Stimulated activated CD4-positive, alpha-beta T cell treated with anti-CD3 and anti-CD28 coated beads, Interleukin-2, amount 100 ng/mL, for 24 hours (primary cell): Measurements from ENCODE around the gene KCNT1.

ENCODE experiments used
- DNase-seq, 2 donors: peaks; one replicate each; pipeline ENCODE4 v3.0.0-alpha.2; 2020

The KCNT1 gene

DNA sequence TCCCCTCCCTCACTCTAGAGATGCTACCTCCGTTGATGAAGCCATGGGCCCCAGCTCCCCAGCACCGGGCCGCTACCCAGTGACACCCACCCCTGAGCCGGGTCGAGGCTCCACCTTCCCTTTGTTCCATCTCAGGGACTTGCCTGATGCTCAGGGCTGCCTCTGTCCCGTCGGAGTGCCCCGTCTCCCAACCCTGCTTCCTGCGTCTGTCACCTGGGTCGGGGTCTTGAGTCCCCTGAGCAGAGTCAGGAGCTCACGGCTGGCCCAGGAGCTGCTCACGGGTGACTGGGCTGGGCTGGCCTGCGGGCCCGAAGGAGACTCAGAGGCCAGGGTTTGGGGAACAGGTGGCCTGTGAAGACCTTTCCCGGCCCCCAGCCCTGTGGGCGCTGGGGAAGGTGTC lies 85.3 kb downstream of the KCNT1 start:
- no peak for DNase-seq

DNA sequence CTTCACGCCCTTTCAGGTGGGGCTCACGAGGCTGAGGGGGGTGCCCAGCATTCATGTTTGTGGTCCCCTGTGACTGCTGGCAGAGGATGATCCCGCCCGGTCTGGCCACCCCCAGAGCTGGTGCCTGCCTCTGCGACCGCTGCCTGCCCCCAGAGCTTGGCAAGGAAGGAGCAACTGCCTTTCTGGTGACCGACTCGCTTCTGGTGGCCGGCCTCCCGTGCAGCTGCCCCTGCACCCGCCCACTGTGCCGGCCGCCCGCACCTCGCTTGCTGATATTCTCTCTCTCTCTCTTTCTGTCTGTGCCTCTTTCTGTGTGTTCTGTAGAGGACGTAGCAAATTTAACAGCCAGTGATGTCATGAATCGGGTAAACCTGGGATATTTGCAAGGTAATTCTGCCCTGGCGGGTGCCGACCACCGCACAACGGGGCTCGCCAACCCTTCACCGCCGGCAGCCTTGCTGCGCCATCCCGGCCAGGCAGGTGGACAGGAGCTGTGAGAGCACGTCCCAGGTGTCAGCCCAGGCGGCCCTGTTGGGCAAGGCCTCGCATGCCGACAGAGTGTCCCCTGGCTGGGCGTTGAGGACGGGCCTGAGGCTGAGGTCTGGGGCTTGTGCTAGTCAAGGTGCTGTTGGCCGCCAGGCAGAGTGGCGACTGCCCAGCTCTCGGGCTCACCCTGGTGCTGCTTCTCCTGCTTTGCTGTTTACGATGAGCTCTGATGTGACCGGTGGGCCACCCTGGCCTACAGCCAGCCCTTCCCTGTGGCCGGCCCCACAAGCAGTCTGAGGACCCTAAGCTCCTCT lies 86.0 kb downstream of the KCNT1 start:
- no peak for DNase-seq

DNA sequence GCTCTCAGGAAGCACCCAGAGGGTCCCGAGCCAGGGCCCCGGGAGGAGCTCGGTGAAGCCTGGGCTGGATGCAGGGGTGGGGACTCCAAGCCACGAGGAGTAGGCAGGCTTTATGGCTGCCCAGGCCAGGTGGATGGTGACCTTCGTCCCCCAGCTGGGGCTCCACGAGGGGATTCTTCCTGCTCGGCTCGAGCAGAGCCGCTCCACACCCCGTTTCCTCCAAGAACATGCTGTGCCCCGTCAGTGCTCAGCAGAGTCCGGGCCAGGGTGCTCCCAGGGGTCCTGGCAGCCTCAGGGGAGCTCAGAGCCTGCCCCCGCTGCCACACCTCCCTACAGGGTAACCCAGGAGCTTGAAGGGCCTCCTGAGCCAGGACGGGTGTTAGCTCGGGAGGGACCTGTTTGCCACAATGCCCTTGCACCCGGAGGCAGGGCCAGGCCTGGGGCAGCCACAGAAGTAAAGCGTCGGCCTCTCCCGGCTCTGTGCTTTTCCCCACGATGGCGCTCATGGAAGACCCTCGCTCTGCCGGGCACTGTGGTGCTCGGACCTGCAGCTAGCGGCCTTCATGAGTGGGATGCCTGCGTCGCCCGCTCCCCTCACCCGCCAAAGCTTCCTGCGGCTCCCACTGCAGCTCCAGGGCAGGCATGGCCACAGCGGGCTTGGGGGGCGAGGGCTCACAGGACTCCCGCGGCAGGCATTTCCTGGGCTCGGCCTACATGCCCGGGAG lies 86.8 kb downstream of the KCNT1 start:
- DNase-seq = no peak

DNA sequence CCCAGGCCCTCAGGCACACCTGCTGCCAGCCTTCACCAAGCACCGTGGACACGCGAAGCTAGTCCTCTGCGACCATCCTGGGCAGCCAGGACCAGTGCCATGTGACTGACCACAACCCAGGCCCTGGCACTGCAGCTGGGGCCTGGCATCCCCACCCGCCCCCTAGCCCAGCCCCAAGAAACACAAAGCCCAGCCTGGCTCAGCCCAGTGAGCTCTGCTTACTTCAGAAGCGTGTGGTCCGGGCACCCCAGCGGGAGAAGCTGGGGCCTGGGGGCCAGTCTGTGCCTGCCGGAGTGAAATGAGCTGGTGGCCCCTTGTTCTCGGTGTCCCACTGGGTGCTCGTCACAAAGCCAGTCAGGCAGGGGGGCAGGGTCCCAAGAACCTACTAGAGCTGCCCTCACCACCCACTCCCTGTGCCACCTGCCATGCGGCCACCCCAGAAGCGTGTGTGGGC lies 87.9 kb downstream of the KCNT1 start:
- DNase-seq = no peak

DNA sequence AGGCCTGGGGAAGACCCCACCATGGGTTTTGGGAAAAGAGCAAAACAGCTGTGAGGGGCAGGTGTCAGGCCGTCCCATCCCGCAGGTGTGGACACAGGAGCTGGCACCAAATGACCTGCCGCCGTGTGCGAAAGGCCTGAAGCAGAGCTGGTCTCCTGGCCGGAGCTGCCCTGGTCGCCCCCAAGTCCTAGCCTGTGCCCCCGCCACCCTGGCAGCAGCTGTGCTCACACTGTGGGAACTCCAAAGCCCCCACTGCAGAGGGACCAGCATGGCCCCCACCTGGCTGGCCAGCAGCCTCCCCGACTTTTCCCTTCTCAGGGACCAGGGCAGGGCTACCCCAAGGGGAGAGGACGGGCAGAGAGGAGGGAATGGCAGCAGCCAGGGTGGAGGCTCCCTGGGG lies 88.4 kb downstream of the KCNT1 start:
- no peak for DNase-seq

DNA sequence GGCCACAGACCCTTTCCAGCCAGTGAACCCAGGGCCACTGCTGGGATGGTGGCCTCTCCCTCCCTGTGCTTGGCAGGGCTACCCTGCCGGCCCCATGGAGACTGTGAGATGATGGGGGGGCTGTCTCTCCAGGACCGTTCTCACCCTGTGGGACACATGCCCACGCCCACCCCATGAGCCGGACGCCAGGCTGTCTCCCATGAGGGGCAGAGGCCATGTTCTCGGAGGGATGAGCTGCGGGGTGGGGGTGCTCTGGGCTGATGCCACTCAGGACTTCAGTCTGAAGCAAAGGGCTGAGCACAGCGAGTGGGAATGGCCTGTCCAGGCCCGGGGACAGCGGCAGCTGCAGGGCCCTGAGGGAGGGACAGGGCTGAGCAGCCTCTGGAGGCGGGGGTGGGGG lies 88.9 kb downstream of the KCNT1 start:
- DNase-seq = no peak

DNA sequence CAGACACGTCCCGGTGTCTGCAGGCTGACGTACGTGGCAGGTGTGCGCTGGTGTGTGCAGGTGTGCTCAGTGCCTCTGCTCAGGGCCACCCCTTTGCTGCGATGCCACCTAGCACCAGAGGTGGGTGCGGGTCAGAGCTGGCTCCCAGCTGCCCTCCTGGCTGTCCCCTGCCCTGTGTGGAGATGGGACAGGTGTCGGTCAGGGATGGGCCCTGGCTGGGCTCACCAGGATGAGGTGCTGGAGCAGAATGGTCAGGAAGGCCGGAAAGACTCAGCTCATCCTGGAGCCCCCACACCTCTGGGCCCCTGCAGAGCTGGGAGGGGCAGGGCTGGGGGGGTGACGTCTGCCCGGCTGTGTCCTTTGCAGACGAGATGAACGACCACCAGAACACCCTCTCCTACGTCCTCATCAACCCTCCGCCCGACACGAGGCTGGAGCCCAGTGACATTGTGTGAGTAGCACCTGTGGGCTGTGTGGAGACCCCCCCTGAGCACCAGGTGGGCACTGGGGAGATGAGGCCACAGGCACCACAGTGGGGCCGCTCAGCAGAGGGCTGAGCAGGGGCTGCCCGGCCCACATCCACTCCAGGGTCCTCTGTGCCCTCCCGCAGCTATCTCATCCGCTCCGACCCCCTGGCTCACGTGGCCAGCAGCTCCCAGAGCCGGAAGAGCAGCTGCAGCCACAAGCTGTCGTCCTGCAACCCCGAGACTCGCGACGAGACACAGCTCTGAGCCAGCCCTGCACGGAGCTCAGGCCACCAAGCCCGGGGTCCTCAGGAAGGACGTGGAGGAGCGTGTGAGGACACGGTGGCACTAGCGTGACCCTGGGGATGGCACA lies 89.7 kb downstream of the KCNT1 start:
- DNase-seq = no peak

DNA sequence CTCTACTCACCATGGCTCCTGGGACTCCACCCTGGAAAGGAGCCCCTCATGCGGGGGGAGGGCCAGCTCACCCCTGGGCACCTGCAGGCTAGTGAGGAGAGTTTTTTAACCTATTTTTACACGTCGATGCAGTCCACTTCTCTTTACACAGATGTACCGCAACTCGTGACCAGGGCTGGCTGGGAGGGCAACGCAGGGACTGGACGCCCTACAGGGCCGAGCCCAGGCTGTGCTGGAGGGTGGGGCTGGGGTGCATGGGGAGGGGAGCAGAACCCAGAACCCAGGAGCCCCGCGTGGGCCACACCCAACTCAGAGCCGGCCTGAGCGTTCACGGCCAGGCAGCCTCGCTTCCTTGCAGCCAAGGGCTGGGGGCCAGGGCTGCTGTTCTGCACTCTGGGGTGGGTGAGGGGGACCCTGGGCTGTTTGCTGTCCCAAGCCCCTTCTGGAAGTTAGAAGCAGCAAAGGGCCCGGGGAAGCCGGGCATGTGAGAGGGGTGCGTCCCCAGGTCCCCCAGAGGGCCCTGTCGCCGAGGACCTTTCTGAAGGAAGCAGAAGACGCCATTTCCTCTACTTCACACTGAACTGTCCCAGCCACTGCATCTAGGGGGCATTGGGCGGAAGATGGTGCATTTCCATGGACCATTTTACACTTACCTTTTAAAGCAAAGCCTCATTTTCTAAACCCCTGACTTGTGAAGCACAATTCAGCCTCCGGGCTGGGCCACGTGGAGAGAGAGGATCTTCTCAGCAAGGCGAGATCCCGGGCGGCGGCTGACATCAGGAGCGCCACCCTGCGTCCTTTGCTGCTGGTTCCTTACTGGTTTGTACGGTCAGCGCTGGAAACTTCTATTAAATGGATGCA lies 90.5 kb downstream of the KCNT1 start:
- no peak for DNase-seq

DNA sequence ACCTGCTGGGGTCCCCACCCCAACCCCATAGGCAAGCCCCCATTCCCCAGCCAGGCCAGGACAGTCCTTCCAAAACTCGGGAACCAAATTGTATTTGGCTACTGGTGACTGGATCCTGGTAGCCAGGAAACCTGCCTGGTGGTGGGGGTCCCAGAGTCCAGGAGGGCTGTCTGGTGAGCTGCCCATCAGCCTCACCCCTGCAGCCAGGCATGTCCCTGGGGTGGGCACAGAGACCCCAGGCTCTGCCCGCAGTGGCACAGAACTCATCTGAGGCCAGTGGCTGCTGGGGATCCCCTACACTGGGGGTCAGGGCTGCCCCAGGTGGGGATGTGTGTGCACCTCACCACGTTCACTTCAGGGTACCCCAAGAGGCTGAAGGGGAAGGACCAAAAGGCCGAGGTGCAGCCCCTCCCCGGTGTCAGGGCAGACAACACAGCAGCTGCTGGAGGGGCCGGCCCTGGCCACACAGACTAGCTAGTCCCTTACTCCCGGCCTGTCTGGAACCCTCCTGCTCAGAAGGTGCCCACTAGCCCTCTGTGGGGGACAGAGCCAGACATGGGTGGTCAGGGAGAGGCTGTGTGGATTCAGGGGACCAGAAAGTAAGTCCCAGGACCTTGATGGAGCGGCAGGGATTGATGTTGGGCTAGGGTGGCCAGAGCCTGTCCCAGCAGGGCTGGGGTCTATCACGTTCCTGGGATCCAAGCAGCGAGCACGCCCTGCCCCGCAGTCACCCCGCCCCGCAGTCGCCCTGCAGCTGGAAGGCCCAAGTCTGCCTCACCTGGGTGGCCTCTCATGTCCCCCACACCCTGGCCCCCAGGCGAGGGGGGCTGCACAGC lies 91.5 kb downstream of the KCNT1 start:
- no peak for DNase-seq

DNA sequence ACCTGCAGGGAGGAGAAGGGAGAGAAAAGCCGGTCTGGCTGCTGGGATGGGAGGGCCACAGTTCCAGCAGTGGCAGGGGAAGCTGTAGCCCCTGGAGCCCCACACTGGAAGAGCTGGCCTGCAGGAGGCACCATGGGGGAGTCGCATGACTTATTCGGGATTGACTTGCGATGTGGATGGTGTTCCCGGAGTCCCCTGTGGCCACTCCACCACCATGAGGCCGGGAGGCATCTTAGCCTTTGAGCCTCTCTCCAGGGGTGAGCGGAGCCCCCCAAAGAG lies 92.0 kb downstream of the KCNT1 start:
- no peak for DNase-seq

DNA sequence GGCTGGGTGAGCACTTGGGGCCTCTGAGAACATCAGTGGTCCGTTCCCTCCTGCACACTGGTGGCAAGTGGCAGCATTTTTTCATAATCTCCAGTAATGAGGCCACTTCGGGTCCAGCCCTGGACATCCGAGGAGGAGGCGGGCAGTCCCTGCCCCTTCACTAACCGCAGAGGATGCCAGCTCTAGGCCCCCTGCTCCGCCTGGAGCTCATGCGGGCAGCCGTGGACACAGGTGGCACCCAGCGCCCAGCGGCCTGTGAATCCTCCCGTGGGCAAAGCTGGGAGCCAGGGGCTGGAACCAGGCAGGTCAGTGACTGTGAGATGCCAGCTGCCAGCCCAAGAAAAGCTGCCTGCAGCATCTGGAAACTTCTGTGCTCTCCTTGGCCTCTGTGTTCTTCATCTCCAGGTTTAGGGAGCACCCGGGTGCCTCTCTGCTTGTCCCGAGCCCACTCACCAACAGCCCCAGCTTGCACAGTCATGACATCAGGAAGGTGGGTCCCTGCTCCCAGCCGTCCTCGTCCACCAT lies 92.4 kb downstream of the KCNT1 start:
- no peak for DNase-seq

DNA sequence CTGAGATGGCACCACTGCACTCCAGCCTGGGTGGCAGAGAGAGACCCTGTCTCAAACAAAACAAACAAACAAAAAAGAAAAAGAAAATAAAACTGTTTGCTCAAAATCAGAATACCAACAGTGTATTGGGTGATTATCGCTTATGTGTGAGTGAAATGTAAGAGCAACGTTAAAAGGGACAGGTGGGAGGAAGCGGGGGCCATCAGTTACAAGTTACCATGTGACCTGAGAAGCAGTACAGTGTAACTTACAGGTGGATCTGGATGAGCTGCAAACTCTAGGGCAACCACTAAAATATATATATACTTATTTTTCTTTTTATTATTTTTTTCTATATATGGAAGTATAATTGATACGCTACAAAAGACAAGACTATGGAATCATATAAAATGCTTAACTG lies 93.4 kb downstream of the KCNT1 start:
- no peak for DNase-seq

DNA sequence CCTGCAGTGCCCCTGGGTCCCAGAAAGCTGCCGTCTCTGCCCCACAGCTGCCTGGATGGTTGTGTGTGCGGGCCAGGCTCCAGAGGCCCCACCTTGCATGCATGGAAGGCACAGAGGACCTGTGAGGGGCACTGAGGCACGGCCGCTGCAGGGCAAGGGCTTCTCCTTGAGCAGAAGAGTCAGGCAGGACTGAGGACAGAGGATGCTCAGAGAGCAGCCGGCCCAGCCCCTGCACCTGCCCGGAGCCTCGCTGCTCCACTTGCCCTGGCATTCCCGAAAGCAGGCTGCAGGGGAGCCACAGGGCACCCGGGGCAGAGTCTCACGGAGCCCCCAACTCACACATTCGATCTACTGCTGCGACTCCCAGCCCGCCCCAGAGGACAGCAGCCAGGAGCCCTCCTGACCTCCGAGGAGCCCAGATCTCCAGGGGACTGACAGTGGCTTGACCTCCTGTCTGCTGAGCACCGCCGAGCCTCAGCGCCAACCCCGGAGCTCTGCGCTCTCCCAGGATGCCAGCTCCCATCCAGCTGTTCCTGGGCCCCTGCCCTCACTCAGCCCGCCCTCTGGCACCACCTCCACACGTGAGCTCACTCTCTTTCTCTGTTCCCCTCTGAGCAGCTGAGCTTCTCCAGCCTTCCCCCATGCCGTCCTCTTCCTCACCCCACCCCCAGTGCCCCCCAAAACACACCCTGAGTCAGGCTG lies 95.0 kb downstream of the KCNT1 start:
- DNase-seq = no peak

DNA sequence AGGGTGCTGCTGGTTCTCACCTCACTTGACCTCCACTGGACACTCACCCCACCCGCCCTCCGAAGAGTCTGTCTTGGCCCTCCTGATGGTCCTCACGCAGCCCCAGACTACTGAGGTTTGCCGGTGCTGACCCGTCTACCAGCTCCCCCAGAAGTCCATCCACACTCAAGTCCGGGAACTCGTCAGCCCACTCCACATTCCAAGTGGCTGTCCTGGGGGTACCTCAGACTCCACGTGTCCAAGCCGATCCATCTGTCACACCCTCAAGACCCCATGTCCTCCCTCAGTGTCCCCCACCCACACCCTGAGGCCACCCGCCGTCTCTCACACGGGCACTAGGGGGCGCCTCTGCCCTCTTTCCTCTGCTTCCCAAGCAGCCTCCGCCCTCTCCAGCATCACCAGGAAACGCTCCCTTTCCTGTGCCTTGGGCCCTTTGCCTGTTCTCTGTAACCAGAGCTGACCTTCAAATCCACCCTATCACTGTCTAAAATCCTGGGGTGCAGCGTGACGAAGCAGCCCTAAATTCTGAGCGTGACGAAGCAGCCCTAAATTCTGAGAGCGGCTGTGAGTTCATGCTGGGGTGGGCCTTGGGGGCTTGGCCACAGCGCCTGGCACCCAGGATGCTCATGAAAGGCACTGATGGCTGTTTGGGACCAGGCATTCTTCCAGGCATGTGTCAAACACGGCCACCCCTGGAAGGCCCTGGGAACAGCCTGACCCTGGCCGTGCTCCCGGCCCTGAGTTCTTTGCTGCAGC lies 95.7 kb downstream of the KCNT1 start:
- DNase-seq = peak; percentile 42 to 58

DNA sequence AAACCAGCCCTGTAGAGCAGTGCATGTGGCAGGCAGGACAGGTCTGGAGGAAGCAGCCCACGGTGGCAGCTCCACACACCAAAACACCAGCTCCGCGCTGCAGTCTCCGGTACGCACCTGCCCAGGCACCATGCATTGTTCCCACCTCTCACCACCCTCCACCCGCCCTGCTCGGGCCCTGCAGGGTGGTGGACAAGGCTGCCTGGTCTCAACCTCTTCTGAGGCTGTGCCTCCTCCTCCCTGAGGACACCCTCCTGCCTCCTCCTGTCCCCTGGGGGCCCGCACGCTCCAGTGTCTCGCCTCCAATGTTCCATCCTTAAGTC lies 96.2 kb downstream of the KCNT1 start:
- DNase-seq = no peak

DNA sequence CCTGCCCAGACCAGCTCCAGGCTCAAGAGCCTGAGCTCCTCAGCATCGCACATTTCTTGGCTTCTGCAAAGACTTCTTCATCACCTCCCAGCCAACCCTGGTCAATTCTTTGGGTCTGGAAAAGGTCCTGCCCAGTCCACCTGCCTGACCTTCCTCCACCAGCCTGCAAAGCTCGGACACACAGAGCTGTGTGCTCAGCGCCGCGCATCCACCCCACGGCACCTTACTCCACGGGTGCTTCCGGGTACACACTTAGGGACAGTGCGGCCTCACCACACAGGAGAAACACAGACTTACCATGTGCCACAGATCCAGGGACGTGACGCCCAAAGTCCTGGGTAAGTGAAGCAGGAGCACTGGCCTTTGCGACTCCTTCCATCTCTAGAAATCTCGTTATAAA lies 97.3 kb downstream of the KCNT1 start:
- DNase-seq = no peak

DNA sequence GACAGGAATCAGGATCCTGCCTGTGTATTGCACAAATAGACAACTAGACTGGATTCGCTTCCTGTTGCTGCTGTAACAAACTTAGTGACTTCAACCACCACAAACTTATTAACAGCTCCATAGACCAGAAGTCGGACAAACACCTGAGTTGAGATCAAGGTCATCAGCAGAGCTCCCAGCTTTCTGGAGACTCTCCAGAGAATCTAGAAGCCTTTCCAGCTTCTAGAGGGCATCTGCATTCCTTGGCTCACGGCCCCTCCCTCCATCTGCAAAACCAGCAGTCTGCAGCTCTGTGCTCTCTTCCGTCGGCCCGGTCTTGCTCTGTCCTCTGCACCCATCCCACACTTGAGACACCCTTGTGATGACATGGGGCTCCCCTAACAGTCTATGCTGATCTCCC lies 99.1 kb downstream of the KCNT1 start:
- no peak for DNase-seq

DNA sequence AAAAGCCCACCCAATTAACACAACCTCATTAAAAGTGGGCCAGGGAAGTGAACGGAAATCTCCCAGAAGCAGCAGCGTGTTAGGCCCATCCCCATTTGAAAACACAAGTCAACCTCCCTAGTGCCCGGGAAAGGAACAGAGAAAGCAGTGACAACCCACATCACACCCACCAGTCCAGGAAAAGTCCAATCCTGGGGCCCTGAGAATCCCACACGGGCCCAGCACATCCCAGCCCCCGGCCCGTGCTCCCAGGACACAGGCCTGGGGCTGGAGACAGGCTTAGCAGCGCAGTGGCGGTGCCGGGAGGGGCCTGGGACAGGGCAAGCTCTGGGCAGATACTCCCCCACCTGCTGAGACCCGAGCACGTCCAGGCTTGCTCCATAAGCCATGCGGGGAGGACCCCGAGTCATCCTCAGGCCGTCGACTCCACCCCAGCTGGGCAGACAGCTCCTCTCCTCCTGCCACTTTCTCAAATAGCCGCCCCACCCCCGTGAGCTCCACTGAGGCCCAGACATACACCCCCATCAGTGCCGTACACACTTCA lies 101.0 kb downstream of the KCNT1 start:
- DNase-seq = no peak

DNA sequence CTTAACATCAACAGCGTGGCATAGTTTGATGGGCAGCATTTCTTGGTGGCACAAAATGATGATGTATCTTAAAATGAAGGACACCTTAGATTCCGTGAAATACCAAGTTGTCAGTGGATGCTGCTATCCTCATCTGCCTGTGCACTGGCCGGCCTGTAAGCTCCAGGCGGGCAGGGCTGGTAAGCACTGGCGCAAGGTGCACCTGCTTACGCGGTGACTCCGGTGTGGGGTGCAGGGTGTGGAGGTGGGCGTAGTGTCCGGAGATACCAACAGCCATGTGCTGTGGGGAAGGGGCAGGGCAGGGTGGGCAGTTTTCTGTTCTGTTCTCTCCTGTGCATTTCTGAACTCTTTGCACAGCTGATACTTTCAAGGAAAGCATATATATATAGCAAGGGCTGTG lies 101.5 kb downstream of the KCNT1 start:
- no peak for DNase-seq
